Suprapubic skin (tissue), 4 donors: ENCODE measurements around the gene GSTO2. TPM values are rescaled to one million over a fixed set of nuclear protein-coding genes. Genes with fewer than 3 reads are reported as not detected.

ENCODE experiments used
- DNase-seq, 2 donors: peaks; one replicate each; pipeline ENCODE4 v3.0.0-alpha.2; 2019; ENCODE audit warnings: low spot score in 2 of 2
- H3K27ac ChIP-seq: fragments of 200-600 bp; sonication (generic); one replicate; pipeline ENCODE4 v1.5.1; 2019
- H3K27me3 ChIP-seq: fragments of 200-600 bp; sonication (generic); one replicate; pipeline ENCODE4 v1.5.1; 2019
- H3K36me3 ChIP-seq: fragments of 200-600 bp; sonication (generic); one replicate; pipeline ENCODE4 v1.5.1; 2019
- H3K4me1 ChIP-seq: fragments of 200-600 bp; sonication (generic); one replicate; pipeline ENCODE4 v1.5.1; 2019
- H3K4me3 ChIP-seq: fragments of 200-600 bp; sonication (generic); one replicate; pipeline ENCODE4 v1.5.1; 2019; ENCODE audit warnings: mild to moderate bottlenecking
- H3K9me3 ChIP-seq: fragments of 200-600 bp; sonication (generic); one replicate; pipeline ENCODE4 v1.5.1; 2019
- CTCF ChIP-seq, 2 donors: fragments of 200-600 bp in 1 of 2; fragments of 450-650 bp in 1 of 2; sonication (generic) in 1 of 2; IDR thresholded peaks; one replicate each; pipeline ENCODE4 v1.5.1; 2016 to 2019; ENCODE audit warnings: antibody characterized with exemption in 2 of 2, mild to moderate bottlenecking in 1 of 2, moderate library complexity in 1 of 2
- EP300 ChIP-seq: sonication (generic); formaldehyde crosslinking; IDR thresholded peaks from one replicate; pipeline ENCODE4 v1.6.1; 2017; ENCODE audit warnings: antibody characterized with exemption
- POLR2A ChIP-seq, 2 donors: fragments of 450-650 bp; IDR thresholded peaks; one replicate each; pipeline ENCODE4 v1.6.1; 2017; ENCODE audit warnings: antibody characterized with exemption in 2 of 2, mild to moderate bottlenecking in 2 of 2, moderate library complexity in 2 of 2
- POLR2AphosphoS5 ChIP-seq, 3 donors: sonication (generic); formaldehyde crosslinking; IDR thresholded peaks; one replicate each; pipeline ENCODE4 v1.6.1; 2017; ENCODE audit warnings: antibody characterized with exemption in 3 of 3
- WGBS: methylation state at CpG from one replicate; pipeline ENCODE4 v1.1.5; 2018; 5-methylcytosine and 5-hydroxymethylcytosine counted together
- total RNA-seq, 4 donors: library from RNA; depleted of rRNA; stranded (reverse); fragments of >200 nt; gene quantifications; one replicate each; pipeline ENCODE4 v1.1.0, GENCODE V29; 2016

Gene GSTO2
- total RNA-seq, 4 donors from 2014 or later, result 19.0 to 35.5 (median 25.4) TPM

DNA sequence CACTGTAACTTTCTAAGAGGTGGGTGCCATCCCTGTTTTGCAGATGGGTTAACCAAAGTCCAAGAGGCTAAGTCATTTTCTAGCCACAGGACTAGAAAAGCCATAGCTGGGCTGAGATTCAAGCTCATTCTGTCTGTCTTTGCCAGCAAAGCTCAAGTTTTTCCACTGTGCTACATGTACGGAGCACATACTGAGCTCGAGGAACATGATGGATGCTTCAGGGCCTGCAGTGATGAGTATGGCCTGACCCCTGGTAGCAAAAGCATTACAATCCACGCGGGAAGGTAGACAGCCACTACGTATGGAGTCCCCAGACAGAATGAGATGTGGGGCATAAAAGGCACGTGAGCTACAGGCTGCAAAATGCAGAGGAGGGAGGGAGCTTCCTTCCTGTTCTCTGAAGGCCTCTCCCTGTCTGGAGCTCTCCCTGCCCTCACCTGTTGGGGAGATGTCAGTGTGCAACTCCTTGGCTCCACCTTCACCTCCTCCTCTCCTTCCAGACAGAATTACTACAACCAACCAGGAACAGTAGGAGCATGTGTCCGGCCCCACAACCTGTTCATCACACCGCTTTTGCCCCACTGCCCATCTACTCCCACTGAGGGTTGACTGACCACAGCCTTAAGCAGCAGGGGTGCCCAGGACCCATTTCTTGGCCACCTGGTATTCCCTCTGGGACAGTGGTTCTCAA, 52.9 kb downstream of the GSTO2 start:
- Histone ChIP-seq H3K36me3 (no peaks in the 10 kb centered on the region), H3K4me1 (peaks cover 100% of the 10 kb centered on the region), H3K27me3 (no peaks in the 10 kb centered on the region), H3K4me3 (no peak overlapping the region), H3K9me3 (no peaks in the 10 kb centered on the region), H3K27ac (peak overlapping the region; percentile 93)
- 35% methylated on average over 8 of the region's 8 CpGs for WGBS
- peak in 1 of 2 donors; percentile 65 for DNase-seq
- TF ChIP-seq EP300, result no peak
- TF ChIP-seq CTCF (IDR thresholded peaks at IDR 0.05), result no peak
- TF ChIP-seq POLR2A (IDR thresholded peaks at IDR 0.05), result no peak
- TF ChIP-seq POLR2AphosphoS5 (IDR thresholded peaks at IDR 0.05), result no peak

GRCh38 chr10:104322416-104322782, 53.4 kb downstream of the GSTO2 start:
- peak in 1 of 2 donors; percentile 81 for DNase-seq
- Histone ChIP-seq H3K4me1 (peaks cover 100% of the 10 kb centered on the region), H3K4me3 (no peak overlapping the region), H3K36me3 (no peaks in the 10 kb centered on the region), H3K27ac (peak overlapping the region; percentile 93), H3K9me3 (no peaks in the 10 kb centered on the region), H3K27me3 (no peaks in the 10 kb centered on the region)
- WGBS, result 39% methylated on average over 7 of the region's 7 CpGs
- no peak for TF ChIP-seq CTCF (IDR thresholded peaks at IDR 0.05)
- peak in 2 of 3 donors; percentile 42 to 45 for TF ChIP-seq POLR2AphosphoS5 (IDR thresholded peaks at IDR 0.05)

GRCh38 chr10:104323085-104323484, 54.1 kb downstream of the GSTO2 start:
- DNase-seq, result peak in 1 of 2 donors; percentile 33
- 75% methylated on average over 1 of the region's 1 CpG for WGBS
- no peaks in the 10 kb centered on the region for H3K27me3 ChIP-seq
- no peak for TF ChIP-seq POLR2AphosphoS5 (IDR thresholded peaks at IDR 0.05)
- TF ChIP-seq POLR2A (IDR thresholded peaks at IDR 0.05), result no peak
- no peak for TF ChIP-seq EP300
- no peak for TF ChIP-seq CTCF (IDR thresholded peaks at IDR 0.05)
- H3K4me3 ChIP-seq, result no peak overlapping the region
- no peaks in the 10 kb centered on the region for H3K9me3 ChIP-seq
- peak overlapping the region; percentile 93 for H3K27ac ChIP-seq
- H3K4me1 ChIP-seq, result peaks cover 100% of the 10 kb centered on the region
- H3K36me3 ChIP-seq, result no peaks in the 10 kb centered on the region

- Histone ChIP-seq H3K9me3 (no peaks in the 10 kb centered on the region), H3K27ac (peak overlapping the region; percentile 93), H3K36me3 (no peaks in the 10 kb centered on the region), H3K4me1 (peaks cover 100% of the 10 kb centered on the region), H3K27me3 (no peaks in the 10 kb centered on the region), H3K4me3 (no peak overlapping the region)
- no peak for TF ChIP-seq CTCF (IDR thresholded peaks at IDR 0.05)
- TF ChIP-seq POLR2A (IDR thresholded peaks at IDR 0.05), result no peak
- TF ChIP-seq EP300, result no peak
- no peak for TF ChIP-seq POLR2AphosphoS5 (IDR thresholded peaks at IDR 0.05)
- WGBS, result 80% methylated on average over 4 of the region's 4 CpGs
- peak in 1 of 2 donors; percentile 66 for DNase-seq
These were observed 54.8 kb downstream of the GSTO2 start for GRCh38 chr10:104323760-104324201.

- TF ChIP-seq EP300 (no peak), POLR2AphosphoS5 (IDR thresholded peaks at IDR 0.05) (no peak), CTCF (IDR thresholded peaks at IDR 0.05) (no peak), POLR2A (IDR thresholded peaks at IDR 0.05) (no peak)
- H3K4me3 ChIP-seq, result no peak overlapping the region
- H3K27ac ChIP-seq, result peak overlapping the region; percentile 93
- H3K9me3 ChIP-seq, result no peaks in the 10 kb centered on the region
- 83% methylated on average over 9 of the region's 9 CpGs for WGBS
- peaks cover 100% of the 10 kb centered on the region for H3K4me1 ChIP-seq
- no peak for DNase-seq
- H3K36me3 ChIP-seq, result no peaks in the 10 kb centered on the region
- no peaks in the 10 kb centered on the region for H3K27me3 ChIP-seq
These were observed 55.3 kb downstream of the GSTO2 start for GRCh38 chr10:104324221-104324686.
